Measurements from ENCODE around the gene MSH2.
"Not testable (repeated sequence)": the region's sequence is repeated elsewhere in the genome, so short reads cannot be mapped to it uniquely, and the experiment has no call there.

Gene MSH2

GRCh38 chr2:47437287-47437686 is 34.3 kb downstream of the MSH2 start:
- H3K4me3 ChIP-seq (ENCODE audit: low read length), result no peak overlapping the region
- peak; percentile 59 for TF ChIP-seq CTCF (conservative IDR thresholded peaks at IDR 0.05; ENCODE audit: low read length)
- peak; percentile 65 for DNase-seq (ENCODE audit: low read depth)

- no peak for DNase-seq (ENCODE audit: low read depth)
- H3K4me3 ChIP-seq (ENCODE audit: low read length), result no peak overlapping the region
- no peak for TF ChIP-seq CTCF (conservative IDR thresholded peaks at IDR 0.05; ENCODE audit: low read length)
These were observed 35.1 kb downstream of the MSH2 start for GRCh38 chr2:47438106-47438505.

- no peak for TF ChIP-seq CTCF (conservative IDR thresholded peaks at IDR 0.05; ENCODE audit: low read length)
- DNase-seq (ENCODE audit: low read depth), result no peak
These were observed 35.8 kb downstream of the MSH2 start for GRCh38 chr2:47438783-47439182.

GRCh38 chr2:47451790-47452189 is 48.8 kb downstream of the MSH2 start:
- TF ChIP-seq CTCF (conservative IDR thresholded peaks at IDR 0.05; ENCODE audit: low read length), result no peak
- DNase-seq (ENCODE audit: low read depth), result no peak
- H3K4me3 ChIP-seq (ENCODE audit: low read length), result no peak overlapping the region

More at GRCh38 chr2:47438783-47439182, 35.8 kb downstream of the MSH2 start:
- no peak overlapping the region for H3K4me3 ChIP-seq (ENCODE audit: low read length)

GRCh38 chr2:47452761-47453160 is 49.8 kb downstream of the MSH2 start:
- no peak for TF ChIP-seq CTCF (conservative IDR thresholded peaks at IDR 0.05; ENCODE audit: low read length)
- no peak overlapping the region for H3K4me3 ChIP-seq (ENCODE audit: low read length)
- DNase-seq (ENCODE audit: low read depth), result peak; percentile 9

GRCh38 chr2:47454818-47455217 is 51.9 kb downstream of the MSH2 start:
- H3K4me3 ChIP-seq (ENCODE audit: low read length); DNase-seq (ENCODE audit: low read depth): not testable (repeated sequence)

- no peak for DNase-seq (ENCODE audit: low read depth)
- H3K4me3 ChIP-seq (ENCODE audit: low read length), result no peak overlapping the region
- TF ChIP-seq CTCF (conservative IDR thresholded peaks at IDR 0.05; ENCODE audit: low read length), result no peak
These were observed 52.5 kb downstream of the MSH2 start for GRCh38 chr2:47455411-47455810.

- no peak for TF ChIP-seq CTCF (conservative IDR thresholded peaks at IDR 0.05; ENCODE audit: low read length)
- no peak for DNase-seq (ENCODE audit: low read depth)
- H3K4me3 ChIP-seq (ENCODE audit: low read length), result no peak overlapping the region
These were observed 53.9 kb downstream of the MSH2 start for GRCh38 chr2:47456851-47457250.
